NB4 (cell line): Measurements from ENCODE around the gene LTBP2.

Experiments
- POLR2A ChIP-seq: IDR thresholded peaks from 2 replicates; pipeline ENCODE4 v1.6.1; 2011; ENCODE audit warnings: mild to moderate bottlenecking; ENCODE audit not compliant: insufficient read length; ENCODE audit errors: extremely low read depth
- TF ChIP-seq, protein P1 (sequence below): IDR thresholded peaks from one replicate; pipeline ENCODE4 v1.5.1; 2012; ENCODE audit warnings: low read depth, low read length
- TF ChIP-seq, protein P2 (sequence below): IDR thresholded peaks from 2 replicates; pipeline ENCODE4 v1.6.1; 2011; ENCODE audit warnings: low read depth, low read length

DNA sequence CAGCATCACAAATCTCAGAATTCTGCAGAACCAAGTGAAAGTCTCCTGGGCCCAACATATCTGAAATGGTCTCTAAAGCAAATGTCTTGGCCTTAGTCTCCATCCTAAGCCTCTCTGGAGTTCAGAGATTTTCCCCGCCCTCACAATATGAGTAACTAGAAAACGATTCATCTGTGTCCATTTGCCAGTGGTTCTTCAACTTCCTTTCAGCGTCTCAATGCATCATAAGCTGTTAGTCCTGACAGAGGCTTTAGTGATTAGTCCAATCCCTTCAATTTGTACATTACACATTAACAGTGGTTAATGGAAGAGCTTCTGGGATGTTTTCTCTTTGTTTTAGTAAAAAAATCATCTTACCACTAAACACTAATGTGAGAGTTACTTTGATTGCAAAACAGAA lies 136.4 kb downstream of the LTBP2 start:
- TF ChIP-seq, protein P1, sequence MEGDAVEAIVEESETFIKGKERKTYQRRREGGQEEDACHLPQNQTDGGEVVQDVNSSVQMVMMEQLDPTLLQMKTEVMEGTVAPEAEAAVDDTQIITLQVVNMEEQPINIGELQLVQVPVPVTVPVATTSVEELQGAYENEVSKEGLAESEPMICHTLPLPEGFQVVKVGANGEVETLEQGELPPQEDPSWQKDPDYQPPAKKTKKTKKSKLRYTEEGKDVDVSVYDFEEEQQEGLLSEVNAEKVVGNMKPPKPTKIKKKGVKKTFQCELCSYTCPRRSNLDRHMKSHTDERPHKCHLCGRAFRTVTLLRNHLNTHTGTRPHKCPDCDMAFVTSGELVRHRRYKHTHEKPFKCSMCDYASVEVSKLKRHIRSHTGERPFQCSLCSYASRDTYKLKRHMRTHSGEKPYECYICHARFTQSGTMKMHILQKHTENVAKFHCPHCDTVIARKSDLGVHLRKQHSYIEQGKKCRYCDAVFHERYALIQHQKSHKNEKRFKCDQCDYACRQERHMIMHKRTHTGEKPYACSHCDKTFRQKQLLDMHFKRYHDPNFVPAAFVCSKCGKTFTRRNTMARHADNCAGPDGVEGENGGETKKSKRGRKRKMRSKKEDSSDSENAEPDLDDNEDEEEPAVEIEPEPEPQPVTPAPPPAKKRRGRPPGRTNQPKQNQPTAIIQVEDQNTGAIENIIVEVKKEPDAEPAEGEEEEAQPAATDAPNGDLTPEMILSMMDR, result no peak
- TF ChIP-seq POLR2A, result no peak
- TF ChIP-seq, protein P2, sequence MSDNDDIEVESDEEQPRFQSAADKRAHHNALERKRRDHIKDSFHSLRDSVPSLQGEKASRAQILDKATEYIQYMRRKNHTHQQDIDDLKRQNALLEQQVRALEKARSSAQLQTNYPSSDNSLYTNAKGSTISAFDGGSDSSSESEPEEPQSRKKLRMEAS, result no peak
